HG03354 (cell line): Measurements from ENCODE around the gene GDF15.
"Not testable (repeated sequence)": the region's sequence is repeated elsewhere in the genome, so short reads cannot be mapped to it uniquely, and the experiment has no call there.

ENCODE experiments used
- ATAC-seq: cut with Tn5 transposase; IDR thresholded peaks from one replicate; pipeline ENCODE4 v1.9.1; 2021; ENCODE audit warnings: mild to moderate bottlenecking; ENCODE audit not compliant: unreplicated experiment, poor library complexity, severe bottlenecking

Gene GDF15

GRCh38 chr19:18362934-18363542, 22.9 kb upstream of the GDF15 start:
- no peak for ATAC-seq

GRCh38 chr19:18363787-18364186, 22.2 kb upstream of the GDF15 start:
- ATAC-seq, result no peak

- ATAC-seq, result not testable (repeated sequence)
Observed at GRCh38 chr19:18364277-18364825, 21.6 kb upstream of the GDF15 start.

GRCh38 chr19:18364826-18365528, 21.0 kb upstream of the GDF15 start:
- no peak for ATAC-seq

GRCh38 chr19:18366021-18366435, 19.9 kb upstream of the GDF15 start:
- ATAC-seq, result no peak

GRCh38 chr19:18368504-18369222, 17.3 kb upstream of the GDF15 start:
- ATAC-seq, result no peak

GRCh38 chr19:18373407-18373891, 12.5 kb upstream of the GDF15 start:
- no peak for ATAC-seq

GRCh38 chr19:18373892-18374629, 11.9 kb upstream of the GDF15 start:
- peak; percentile 84 for ATAC-seq

- ATAC-seq, result no peak
Observed at GRCh38 chr19:18377026-18377425, 8.9 kb upstream of the GDF15 start.

GRCh38 chr19:18379803-18380747, 5.9 kb upstream of the GDF15 start:
- ATAC-seq, result no peak

- ATAC-seq, result no peak
Observed at GRCh38 chr19:18380843-18381242, 5.1 kb upstream of the GDF15 start.

- ATAC-seq, result not testable (repeated sequence)
Observed at GRCh38 chr19:18383622-18384021, 2.3 kb upstream of the GDF15 start.

GRCh38 chr19:18384775-18385174, 1.2 kb upstream of the GDF15 start:
- no peak for ATAC-seq

- ATAC-seq, result no peak
Observed at GRCh38 chr19:18385359-18385674, 641 bp upstream of the GDF15 start.

GRCh38 chr19:18386543-18387271, 749 bp downstream of the GDF15 start:
- no peak for ATAC-seq

- peak; percentile 68 for ATAC-seq
Observed at GRCh38 chr19:18388100-18388959, 2.4 kb downstream of the GDF15 start.

GRCh38 chr19:18388960-18389725, 3.2 kb downstream of the GDF15 start:
- no peak for ATAC-seq
